Liver (tissue), 3 donors: ENCODE results near the gene CRMP1.

Experiments
- CTCF ChIP-seq: fragments of 150-350 bp; IDR thresholded peaks from 2 replicates; pipeline ENCODE4 v1.5.1; 2017; ENCODE audit warnings: improper control_type of control experiment, low read depth, low read length; ENCODE audit not compliant: missing input control
- HNF4G ChIP-seq: IDR thresholded peaks from 2 replicates; pipeline ENCODE4 v1.6.1; 2016; ENCODE audit warnings: antibody characterized with exemption
- MAX ChIP-seq: IDR thresholded peaks from 2 replicates; pipeline ENCODE4 v1.6.1; 2016; ENCODE audit warnings: antibody characterized with exemption
- RAD21 ChIP-seq, 2 donors: IDR thresholded peaks; 2 replicates each; pipeline ENCODE4 v1.6.1; 2016; ENCODE audit warnings: antibody characterized with exemption in 2 of 2, mild to moderate bottlenecking in 2 of 2
- SP1 ChIP-seq: IDR thresholded peaks from 2 replicates; pipeline ENCODE4 v1.6.1; 2018; ENCODE audit warnings: antibody characterized with exemption, mild to moderate bottlenecking
- donor health status: healthy.
- donor health status: healthy.

GRCh38 chr4:5906191-5906590 lies 13.3 kb upstream of the CRMP1 start:
- no peak for TF ChIP-seq RAD21 (IDR thresholded peaks at IDR 0.05)
- no peak for TF ChIP-seq HNF4G
- no peak for TF ChIP-seq MAX
- no peak for TF ChIP-seq CTCF
- TF ChIP-seq SP1, result no peak
